GM06990 (cell line): ENCODE measurements around the gene CAMTA1.

Experiments used
- DNase-seq: peaks from one replicate; pipeline ENCODE4 v3.0.0-alpha.2; 2011; ENCODE audit not compliant: insufficient read length; ENCODE audit errors: extremely low read depth
- H3K27me3 ChIP-seq: replicated peaks from 2 replicates; pipeline ENCODE4 v1.6.0; 2011; ENCODE audit warnings: low read length; ENCODE audit not compliant: control insufficient read depth, insufficient read depth
- H3K36me3 ChIP-seq: 2 replicates; pipeline ENCODE4 v1.5.1; 2011; ENCODE audit warnings: low read length; ENCODE audit not compliant: control insufficient read depth, insufficient read depth
- H3K4me3 ChIP-seq: replicated peaks from 2 replicates; pipeline ENCODE4 v1.5.1; 2011; ENCODE audit warnings: low read depth, mild to moderate bottlenecking, control low read depth, low read length
- CTCF ChIP-seq: IDR thresholded peaks from 2 replicates; pipeline ENCODE4 v1.5.1; 2011; ENCODE audit warnings: low read length, control low read depth, mild to moderate bottlenecking, inconsistent platforms; ENCODE audit not compliant: insufficient read depth, poor library complexity, severe bottlenecking

CAMTA1 gene

GRCh38 chr1:7094086-7094485 is 308.8 kb downstream of the CAMTA1 start:
- DNase-seq = no peak
- Histone ChIP-seq H3K36me3 (no peaks in the 10 kb centered on the region), H3K27me3 (peaks cover 4% of the 10 kb centered on the region), H3K4me3 (no peak overlapping the region)
- TF ChIP-seq CTCF = no peak

GRCh38 chr1:7094509-7094908 is 309.3 kb downstream of the CAMTA1 start:
- H3K27me3 ChIP-seq = peaks cover 4% of the 10 kb centered on the region
- no peak for TF ChIP-seq CTCF
- H3K36me3 ChIP-seq = no peaks in the 10 kb centered on the region
- no peak for DNase-seq
- no peak overlapping the region for H3K4me3 ChIP-seq

GRCh38 chr1:7095343-7095964 is 310.2 kb downstream of the CAMTA1 start:
- no peak for TF ChIP-seq CTCF
- no peaks in the 10 kb centered on the region for H3K36me3 ChIP-seq
- no peak for DNase-seq
- no peak overlapping the region for H3K4me3 ChIP-seq
- peaks cover 3% of the 10 kb centered on the region for H3K27me3 ChIP-seq

- H3K27me3 ChIP-seq = peaks cover 3% of the 10 kb centered on the region
- no peak for DNase-seq
- H3K4me3 ChIP-seq = no peak overlapping the region
- no peaks in the 10 kb centered on the region for H3K36me3 ChIP-seq
- no peak for TF ChIP-seq CTCF
Observed at GRCh38 chr1:7097938-7098592, 312.8 kb downstream of the CAMTA1 start.

GRCh38 chr1:7098641-7099040 is 313.4 kb downstream of the CAMTA1 start:
- Histone ChIP-seq H3K4me3 (no peak overlapping the region), H3K36me3 (no peaks in the 10 kb centered on the region), H3K27me3 (peaks cover 2% of the 10 kb centered on the region)
- no peak for TF ChIP-seq CTCF
- DNase-seq = no peak
